GM19239 (cell line): ENCODE measurements around the gene SLC29A3.
"Not testable (repeated sequence)": the region's sequence is repeated elsewhere in the genome, so short reads cannot be mapped to it uniquely, and the experiment has no call there.

ENCODE experiments used
- DNase-seq: peaks from one replicate; pipeline ENCODE4 v3.0.0; 2011; ENCODE audit warnings: low spot score; ENCODE audit not compliant: insufficient read length
- FAIRE-seq: peaks from 2 replicates; lab custom pipeline; 2011; peaks lifted over from hg19 to GRCh38; lab: Jason Lieb, UNC

The SLC29A3 gene

DNA sequence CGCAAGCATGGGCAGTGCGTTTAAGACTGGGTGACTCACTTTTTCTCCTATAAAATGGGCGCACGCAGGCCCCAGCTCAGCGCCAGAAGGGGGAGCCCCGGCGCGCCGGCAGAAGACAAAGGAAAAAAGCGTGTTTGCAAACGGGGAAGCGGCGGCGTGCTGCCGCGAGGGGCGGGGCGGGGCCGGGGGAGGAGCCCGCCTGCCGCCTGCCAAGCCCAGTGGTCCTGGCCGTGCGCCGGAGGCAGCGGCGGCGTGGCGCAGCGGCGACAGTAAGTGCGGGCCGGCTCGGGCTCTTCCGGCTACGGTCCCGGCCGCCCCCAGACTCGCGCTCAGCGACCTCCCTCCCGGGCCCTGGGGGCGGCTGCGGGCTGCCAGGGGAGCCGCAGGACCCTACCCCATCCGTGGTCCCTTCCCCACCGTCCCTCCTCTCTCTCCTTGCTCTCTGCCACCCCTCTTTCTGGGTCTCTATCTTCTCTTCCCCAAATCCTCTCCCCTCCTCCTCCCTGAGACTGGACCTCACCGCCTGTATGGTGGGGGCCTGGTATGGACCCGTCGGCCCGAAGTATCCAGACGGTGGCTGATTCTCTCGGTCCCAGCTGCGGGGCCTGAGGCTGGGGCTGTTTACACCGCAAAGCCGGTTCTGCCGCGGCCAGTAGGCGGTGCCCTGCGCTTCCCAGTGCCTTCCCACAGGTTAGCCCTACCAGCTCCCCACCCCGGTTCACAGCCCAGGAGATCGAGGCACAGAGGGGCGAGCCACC lies at the start of gene SLC29A3:
SLC29A3 (plus strand) TSS at position 218 of the 758 bp plus-strand sequence; CDS start at position 269, 51 bp downstream.
- DNase-seq (peak; percentile 88), FAIRE-seq (peak; percentile 31)

DNA sequence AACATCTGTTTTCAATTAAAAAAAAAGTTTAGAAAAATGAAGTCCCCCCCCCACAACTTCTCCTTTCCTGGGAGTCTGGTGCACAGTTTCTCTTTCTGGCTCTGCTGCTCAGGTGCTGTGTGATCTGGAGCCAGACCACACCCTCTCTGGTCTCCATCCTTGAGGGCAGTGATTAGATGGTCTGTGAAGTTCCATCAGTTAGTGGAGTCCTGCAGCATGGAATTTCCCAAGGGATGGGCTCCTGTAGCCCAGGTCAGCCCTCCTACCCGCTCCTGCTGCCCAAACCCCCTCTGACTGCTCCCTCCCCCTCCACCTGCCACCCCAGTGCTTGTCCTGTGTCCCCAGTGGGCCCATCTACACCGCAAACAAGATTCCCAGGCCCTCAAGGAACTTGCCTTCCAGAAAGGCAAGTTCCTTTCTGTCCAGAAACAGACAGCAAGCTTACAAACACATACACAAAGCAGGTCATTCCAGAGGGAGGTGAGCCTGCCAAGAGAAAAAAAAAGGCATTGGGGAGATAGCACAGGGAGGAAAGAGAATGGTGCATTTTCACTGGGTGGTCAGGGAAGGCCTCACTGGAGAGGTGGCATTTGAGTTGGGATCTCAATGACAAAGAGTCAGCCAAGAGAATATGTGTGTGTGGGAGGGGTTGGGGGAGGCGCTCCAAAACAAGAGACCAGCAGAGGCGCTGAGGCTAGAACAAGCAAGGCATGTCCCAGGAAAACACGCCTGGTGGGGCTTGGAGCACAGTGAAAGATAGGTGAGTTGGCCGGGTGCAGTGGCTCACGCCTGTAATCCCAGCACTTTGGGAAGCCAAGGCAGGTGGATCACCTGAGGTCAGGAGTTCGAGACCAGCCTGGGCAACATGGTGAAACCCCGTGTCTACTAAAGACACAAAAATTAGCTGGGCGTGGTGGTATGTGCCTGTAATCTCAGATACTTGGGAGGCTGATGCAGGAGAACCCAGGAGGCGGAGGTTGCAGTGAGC lies 49.5 kb upstream of the SLC29A3 start:
- DNase-seq = no peak
- no peak for FAIRE-seq

DNA sequence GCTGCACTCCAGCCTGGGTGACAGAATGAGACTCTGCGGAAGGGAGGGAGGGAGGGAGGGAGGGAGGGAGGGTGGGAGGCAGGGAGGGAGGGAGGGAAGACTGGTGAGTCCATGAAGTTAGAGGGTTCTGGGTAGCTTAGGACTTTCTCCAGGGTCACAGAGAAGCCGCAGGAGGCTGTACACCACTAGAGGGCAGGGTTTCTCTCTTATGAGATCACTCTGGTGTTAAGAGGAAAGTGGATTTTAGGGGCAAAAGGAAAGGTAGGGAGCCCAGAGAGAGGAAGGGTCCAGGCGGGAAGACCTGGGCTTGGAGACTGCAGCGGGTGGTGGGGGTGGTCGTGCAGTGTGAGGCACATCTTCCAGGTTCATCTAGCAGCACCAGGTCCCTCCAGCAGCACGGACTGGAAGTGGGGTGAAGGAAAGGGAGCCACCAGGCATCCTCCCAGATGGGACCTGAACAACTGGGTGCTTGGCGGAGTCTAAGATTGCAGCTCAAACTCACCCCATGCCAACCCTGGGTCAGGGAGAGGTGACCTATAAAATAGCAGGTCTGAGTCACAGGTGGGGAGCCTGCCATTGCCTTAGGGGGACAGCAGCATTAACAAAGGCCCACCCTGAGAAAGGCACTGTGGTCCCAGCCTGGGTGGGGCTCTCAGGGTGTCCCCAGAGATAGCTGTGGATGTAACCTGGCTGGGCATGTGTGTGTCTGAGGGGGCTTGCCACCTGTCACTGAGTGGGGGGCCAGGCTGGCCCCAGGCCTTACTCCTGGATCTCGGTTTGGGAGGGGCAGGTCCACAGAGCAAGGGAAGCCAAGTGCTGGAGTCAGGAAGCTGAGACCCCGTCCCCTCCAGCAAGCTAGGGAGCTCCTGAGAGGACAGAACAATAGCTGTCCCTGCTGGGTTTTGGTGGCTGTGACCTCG lies 48.5 kb upstream of the SLC29A3 start:
- FAIRE-seq (peak; percentile 54), DNase-seq (peak; percentile 59)

DNA sequence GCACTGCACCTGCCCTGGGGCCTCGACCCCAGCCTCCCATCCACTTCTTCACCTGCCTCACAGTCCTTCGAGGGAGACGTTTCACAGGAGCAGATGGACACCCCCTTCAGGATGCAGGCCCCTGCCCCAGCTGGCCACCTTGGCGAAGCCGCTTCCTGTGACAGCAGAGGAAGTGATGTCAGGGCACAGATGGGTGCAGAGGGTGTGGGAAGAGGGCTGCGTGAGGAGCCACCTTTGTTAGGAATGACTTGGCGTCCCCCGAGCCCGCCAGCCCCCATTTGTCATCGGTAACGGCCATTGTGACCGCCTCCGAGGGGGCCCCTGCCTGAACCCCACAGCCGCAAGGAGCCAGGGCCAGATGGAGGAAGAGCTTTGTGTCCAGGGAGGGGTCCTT lies 47.4 kb upstream of the SLC29A3 start:
- no peak for FAIRE-seq
- no peak for DNase-seq

DNA sequence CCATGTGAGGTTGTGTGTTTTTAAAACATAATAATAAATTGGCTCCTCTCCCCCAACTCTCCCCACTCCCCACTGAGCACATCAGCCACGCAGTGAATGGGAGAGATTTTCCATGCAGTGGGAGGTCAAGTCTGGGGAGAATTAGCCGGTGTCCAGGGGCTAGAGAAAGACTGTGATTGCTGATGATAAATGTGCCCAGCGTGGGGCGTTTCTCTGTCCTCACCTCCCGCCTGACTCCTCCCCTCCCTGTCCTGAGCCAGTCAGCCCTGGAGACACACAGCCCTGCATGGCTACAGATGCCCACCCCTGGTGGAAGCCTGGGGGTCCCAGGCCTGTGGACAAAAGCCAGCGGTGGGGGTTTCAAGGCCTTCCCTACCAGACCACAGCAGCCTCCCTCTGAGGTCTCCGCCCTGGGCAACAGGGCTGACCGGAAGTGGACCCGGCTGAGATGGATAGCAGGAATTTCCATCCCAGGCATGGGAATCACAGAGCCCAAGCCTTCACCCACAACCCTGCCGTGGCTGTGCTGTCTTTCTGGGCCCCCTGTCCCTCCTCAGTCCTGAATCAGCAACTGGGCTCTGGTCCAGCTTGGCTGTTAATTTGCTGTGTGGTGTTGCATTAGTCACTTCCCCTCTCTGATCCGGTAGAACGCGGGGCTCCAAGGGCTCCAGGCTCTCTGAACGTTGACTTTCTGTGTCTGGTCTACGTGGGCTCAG lies 46.8 kb upstream of the SLC29A3 start:
- DNase-seq = no peak
- no peak for FAIRE-seq

DNA sequence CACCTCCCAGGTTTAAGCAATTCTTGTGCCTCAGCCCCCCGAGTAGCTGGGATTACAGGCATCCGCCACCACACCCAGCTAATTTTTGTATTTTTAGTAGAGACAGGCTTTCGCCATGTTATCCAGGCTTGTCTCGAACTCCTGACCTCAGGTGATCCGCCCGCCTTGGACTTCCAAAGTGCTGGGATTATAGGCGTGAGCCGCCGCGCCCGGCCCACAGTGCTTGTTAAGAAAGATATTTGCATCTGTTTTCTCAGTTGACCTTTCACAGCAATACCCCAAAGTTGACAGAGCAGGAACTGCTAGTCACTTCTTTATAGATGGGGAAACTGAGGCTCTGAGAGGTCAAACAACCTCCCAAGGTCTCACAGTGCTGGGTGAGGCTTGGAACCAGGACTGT lies 46.1 kb upstream of the SLC29A3 start:
- DNase-seq, FAIRE-seq: not testable (repeated sequence)

DNA sequence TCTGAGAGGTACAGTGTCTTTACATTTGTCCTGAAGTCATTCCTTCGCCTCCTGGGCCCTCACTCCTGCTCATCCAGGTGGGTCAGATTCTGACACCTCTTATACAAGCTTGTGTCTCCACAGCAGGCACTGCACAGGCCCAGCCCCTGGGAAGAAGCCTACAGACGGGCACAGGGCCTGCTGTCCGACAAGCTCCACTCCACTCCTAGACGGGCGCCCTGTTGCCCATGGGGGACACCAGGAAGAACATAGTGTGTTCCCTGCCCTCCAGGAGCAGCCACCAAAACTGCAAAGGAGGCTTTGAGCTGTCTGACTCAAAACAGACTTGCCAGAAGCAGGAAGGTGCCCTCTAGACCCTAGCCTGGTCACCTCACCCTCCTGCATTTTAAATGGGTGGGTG lies 45.6 kb upstream of the SLC29A3 start:
- FAIRE-seq (no peak), DNase-seq (no peak)

DNA sequence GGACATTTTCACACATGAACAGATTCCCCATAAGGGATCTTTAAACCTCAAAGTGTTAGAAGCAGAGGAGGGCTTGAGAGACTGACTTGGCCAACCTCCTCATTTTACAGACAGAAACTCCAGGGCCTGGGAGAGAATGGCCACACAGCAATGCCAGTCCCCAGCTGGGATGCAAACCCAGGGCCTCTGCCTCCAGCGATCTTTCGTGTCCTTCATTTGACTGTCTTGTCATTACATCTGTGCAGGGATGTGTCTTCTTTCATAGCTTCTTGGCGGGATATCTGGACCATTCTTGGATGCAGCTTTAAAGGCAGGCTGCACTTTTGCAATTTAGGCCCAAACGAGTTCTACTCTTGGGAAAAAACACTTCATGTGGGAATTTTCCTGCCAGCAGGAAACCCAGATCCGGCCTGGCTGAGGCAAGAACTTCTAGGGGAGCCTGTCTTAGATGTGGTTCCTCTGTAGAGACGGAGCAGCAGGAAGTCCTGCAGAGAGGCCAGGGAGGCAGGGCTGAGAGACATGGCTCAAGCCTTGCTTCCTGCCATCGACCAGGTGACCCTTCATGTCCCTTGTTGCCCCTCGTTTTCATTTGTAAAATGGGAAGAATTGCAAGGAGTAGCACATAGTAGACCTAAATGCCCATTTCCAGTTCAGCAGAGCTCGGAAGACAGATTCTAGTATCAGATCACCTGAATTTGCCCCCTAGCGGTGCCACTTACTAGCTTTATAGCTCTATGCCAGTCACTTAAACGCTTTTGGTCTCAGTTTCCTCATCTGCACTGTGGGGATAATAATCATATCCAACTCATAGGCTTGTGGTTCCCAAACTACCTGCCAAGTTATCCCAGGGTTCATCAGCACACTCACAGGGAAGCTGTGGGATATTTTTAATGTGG lies 43.9 kb upstream of the SLC29A3 start:
- DNase-seq (no peak), FAIRE-seq (no peak)

DNA sequence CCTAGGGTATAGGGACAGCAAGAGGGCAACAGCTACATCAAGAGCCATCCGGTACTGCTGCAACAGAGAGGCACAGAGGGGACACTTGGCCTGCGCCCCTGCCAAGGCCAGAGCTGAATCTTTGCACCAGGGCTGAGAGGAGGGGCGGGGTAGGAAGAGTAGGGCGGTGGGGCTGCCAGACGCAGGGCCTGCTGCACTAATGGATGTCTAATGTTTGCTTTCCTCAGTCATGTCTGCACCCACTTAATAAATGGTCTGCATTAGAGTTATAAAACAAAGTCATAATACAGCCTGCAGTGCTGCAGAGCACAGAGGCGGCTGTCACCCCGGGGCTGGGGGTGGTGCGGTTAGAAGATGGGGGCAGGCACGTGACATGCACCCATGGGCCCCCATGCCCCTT lies 42.2 kb upstream of the SLC29A3 start:
- FAIRE-seq = no peak
- no peak for DNase-seq

DNA sequence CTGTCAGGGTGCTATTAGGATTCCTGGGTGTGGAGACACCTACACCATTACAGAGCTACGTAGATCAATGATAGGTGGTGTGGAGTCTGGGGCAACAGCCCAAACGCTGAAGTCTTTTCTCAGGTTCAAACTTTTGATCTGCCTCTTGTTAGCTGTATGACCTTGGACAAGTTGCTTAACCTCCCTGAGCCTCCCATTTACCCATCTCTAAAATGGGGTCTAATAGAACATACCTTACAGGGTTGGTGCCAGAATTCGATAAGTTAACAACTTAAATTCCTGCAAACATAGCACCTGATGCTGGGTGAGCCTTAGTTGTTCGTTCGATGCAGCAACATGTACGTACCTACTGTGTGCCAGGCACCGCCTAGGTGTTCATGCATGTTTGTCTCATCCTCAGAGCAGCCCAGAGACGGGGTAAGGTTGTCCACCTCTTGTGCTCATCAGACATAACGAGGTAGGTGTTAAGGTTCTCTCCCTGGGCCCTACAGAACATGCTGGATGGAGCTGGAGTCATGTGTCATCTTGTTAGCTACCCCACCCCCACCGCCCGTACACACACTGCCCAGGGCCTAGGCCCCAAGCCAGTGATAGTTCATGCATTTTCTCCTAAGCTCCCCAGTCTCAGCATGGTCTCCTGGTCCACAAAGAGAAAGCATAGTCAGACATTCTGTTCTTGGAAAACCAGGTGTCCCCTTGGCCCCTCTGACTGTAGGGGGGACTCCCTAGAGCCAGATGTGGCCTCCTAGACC lies 41.0 kb upstream of the SLC29A3 start:
- DNase-seq = no peak
- no peak for FAIRE-seq

DNA sequence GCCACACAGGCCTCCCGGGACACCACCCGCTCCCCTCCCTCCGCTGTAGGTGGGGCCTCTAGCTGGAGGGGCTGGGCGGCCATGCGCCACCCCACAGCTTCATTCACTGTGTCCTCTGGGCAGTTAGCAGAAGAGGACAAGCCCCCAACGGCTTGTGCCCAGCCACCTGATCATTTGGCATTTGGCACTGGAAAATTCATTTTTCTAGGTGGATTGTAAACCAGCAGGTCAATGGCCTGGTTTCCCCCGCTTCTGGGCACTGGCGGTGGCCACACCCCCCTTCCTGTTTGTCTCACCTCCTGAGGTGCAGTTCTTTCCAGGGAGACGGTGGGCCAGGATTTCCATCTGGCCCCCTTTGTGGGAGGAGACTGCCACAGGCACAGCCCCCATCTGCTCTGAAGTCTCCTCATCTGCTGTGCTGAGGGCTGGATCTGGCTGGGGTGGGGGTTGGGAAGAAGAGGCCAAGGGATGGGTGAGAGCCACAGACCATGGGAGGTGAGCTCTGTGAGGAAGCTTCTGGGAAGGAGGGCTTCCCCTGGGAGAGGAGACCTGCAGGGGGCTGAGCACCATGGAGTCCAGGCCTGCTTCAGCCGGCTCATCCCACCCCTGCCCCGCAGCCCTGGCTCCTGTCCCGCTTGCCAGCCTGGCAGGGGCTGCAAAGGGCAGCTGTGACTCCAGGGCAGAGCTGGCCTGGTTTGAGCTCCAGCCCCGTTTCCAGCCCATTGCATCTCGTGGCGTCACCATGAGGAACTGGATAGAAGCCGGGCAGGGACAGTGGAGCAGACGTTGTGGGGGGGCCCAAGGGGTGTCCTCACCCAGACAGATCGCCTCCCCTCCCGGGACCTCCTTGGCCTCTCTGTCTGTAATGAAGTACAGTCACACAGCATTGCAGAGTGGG lies 40.1 kb upstream of the SLC29A3 start:
- no peak for DNase-seq
- no peak for FAIRE-seq

DNA sequence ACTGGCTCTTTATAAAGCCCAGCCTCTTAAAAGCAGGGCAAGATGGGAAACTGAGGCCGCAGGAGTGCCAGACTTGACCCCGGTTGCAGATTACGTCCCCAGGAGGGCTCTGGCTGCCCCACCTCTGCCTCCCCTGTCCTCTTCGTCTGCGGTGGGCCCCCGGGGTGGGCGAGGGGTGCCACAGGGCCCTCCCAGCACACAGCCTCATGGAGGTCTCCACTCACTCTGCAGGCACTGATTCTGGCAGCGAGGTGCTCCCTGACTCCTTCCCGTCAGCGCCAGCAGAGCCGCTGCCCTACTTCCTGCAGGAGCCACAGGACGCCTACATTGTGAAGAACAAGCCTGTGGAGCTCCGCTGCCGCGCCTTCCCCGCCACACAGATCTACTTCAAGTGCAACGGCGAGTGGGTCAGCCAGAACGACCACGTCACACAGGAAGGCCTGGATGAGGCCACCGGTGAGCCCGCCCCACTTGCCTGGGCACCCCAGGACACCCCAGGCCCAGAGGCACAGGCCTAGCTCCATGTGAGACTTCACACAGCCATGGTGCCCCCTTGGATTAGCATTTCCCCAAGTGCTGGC lies 39.4 kb upstream of the SLC29A3 start:
- FAIRE-seq = no peak
- DNase-seq = no peak

DNA sequence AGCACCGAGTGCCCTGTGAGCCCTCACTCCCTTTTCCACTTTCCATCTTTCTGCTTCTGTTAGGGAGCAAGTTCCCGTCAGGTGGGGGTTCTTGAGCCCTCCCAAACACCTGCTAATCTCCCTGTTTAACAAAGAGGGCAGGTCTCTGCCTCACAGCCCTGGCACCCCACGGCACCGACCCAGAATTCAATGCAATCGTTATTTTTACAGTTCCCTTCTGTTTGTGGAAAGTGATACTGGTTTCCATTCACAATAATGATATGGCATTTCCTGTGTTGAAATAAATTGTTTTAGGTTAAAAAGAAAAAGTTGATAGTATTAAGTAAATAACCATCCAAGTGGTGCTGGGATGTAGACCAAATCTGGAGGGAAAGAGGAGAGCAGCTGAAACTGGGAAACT lies 38.8 kb upstream of the SLC29A3 start:
- no peak for DNase-seq
- no peak for FAIRE-seq

DNA sequence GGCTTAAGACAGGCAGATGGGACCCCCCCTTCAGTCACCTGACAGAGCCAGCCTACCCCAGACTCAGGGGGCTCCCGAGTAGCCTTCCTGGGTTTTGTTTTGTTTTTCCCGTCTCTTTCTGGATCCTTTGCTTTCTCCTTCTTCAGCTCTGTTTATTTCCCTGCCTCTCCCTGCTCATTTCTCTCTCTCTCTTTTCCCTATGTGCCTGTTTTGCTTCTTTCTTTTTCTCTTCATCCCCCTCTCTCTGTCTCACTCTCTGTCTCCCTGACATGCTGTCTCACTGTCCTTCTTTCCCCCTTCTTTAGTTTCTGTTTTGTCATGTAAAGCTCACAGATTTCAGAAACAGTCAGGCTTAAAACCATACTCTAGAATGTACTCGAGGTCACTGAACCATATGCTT lies 38.2 kb upstream of the SLC29A3 start:
- FAIRE-seq (no peak), DNase-seq (no peak)

DNA sequence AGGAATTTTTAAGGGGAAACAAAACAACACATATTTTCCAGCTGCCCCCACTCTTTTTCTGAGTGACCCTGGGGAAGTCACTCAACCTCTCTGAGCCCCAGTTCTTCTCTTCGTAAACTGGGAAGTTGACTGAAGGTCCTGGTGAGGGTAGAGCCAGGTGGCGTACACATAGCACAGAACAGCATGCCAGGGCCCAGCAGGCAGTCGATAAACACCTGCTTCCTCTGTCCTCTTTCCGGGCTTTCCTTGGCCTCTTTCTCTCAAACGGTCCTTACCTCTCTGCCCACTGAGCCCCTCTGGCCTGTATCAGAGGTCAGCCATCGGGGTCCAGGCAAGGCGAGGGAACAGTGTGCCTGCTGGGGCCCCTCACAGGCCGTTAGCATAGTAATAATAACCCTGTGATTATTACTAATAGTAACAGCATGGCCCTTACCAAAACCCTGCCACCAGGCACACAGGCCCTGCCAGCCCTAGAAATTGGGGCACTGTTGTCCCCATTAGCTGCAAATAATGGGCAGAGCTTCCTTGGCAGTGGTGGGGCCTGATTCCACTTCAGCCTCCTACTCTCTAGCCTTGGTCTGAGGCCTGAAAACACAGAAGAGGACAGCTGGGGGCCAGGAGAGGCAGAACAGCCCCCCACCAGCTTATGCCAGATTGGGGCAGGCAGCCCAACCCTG lies 37.3 kb upstream of the SLC29A3 start:
- DNase-seq (no peak), FAIRE-seq (no peak)

DNA sequence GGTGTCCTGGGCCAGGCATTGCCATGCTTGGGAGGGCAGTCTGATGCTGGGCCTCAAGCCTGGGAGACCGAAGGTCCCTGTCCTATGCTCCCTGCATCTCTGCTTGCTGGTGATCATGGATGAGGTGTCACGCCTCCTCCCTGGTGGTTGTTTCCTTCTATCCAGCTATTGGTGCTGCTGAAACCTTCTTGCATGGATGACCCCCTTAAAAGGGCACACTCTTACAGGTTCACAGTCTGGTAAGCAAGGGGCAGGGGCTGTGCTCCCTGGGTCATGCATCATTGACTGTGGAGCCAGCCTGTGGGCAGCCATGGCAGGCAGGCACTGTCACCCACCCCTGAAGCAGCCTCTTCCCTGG lies 36.8 kb upstream of the SLC29A3 start:
- DNase-seq = no peak
- no peak for FAIRE-seq
